Trophoblast cell (in vitro differentiated cells and primary cell): ENCODE data around the gene TFF2.

Source experiments
- DNase-seq, 2 donors: peaks; one replicate each; pipeline ENCODE4 v3.0.0-alpha.2; 2016
- H2AFZ ChIP-seq: 2 replicates; pipeline ENCODE4 v1.6.1; 2013; ENCODE audit warnings: low read length, moderate library complexity, mild to moderate bottlenecking; ENCODE audit not compliant: insufficient read depth, poor library complexity
- H2AK5ac ChIP-seq: 2 replicates; pipeline ENCODE4 v1.6.1; 2013; ENCODE audit warnings: mild to moderate bottlenecking, low read length
- H2BK120ac ChIP-seq: 2 replicates; pipeline ENCODE4 v1.6.1; 2013; ENCODE audit warnings: low read length, mild to moderate bottlenecking, moderate library complexity; ENCODE audit not compliant: insufficient read depth, poor library complexity
- H2BK12ac ChIP-seq: 2 replicates; pipeline ENCODE4 v1.6.1; 2013; ENCODE audit warnings: mild to moderate bottlenecking, low read length, moderate library complexity
- H2BK5ac ChIP-seq: 2 replicates; pipeline ENCODE4 v1.6.1; 2013; ENCODE audit warnings: low read length, low read depth, moderate library complexity, mild to moderate bottlenecking; ENCODE audit not compliant: poor library complexity
- H3K14ac ChIP-seq: 2 replicates; pipeline ENCODE4 v1.6.1; 2013; ENCODE audit warnings: mild to moderate bottlenecking, low read length
- H3K18ac ChIP-seq: 2 replicates; pipeline ENCODE4 v1.6.1; 2013; ENCODE audit warnings: mild to moderate bottlenecking, low read length
- H3K23ac ChIP-seq: 2 replicates; pipeline ENCODE4 v1.6.1; 2013; ENCODE audit warnings: low read length
- H3K27ac ChIP-seq: 2 replicates; pipeline ENCODE4 v1.5.1; 2013; ENCODE audit warnings: low read depth, mild to moderate bottlenecking, inconsistent platforms, low read length, moderate library complexity
- H3K27me3 ChIP-seq: 2 replicates; pipeline ENCODE4 v1.6.1; 2013; ENCODE audit warnings: inconsistent platforms, mild to moderate bottlenecking, low read length, moderate library complexity; ENCODE audit not compliant: insufficient read depth
- H3K36me3 ChIP-seq, 2 experiments: 1 replicate in 1 of 2; 2 replicates in 1 of 2; pipeline ENCODE4 v1.6.1; 2013; ENCODE audit warnings: low read length in 2 of 2, mild to moderate bottlenecking in 2 of 2, moderate library complexity in 1 of 2; ENCODE audit not compliant: insufficient read depth in 2 of 2, control insufficient read depth in 1 of 2
- H3K4ac ChIP-seq: 2 replicates; pipeline ENCODE4 v1.6.1; 2013; ENCODE audit warnings: low read depth, mild to moderate bottlenecking, low read length, moderate library complexity
- H3K4me1 ChIP-seq, 2 experiments: 1 replicate in 1 of 2; 2 replicates in 1 of 2; pipeline ENCODE4 v1.6.1; 2013; ENCODE audit warnings: low read length in 2 of 2, mild to moderate bottlenecking in 2 of 2, moderate library complexity in 1 of 2; ENCODE audit not compliant: insufficient read depth in 2 of 2, control insufficient read depth in 1 of 2
- H3K4me2 ChIP-seq: 2 replicates; pipeline ENCODE4 v1.6.1; 2013; ENCODE audit warnings: inconsistent platforms, mild to moderate bottlenecking, low read length, moderate library complexity
- H3K4me3 ChIP-seq: 2 replicates; pipeline ENCODE4 v1.5.1; 2013; ENCODE audit warnings: mild to moderate bottlenecking, low read depth, low read length, inconsistent platforms
- H3K79me1 ChIP-seq: one replicate; pipeline ENCODE4 v1.6.1; 2013; ENCODE audit warnings: low read length
- H3K79me2 ChIP-seq: 2 replicates; pipeline ENCODE4 v1.6.1; 2013; ENCODE audit warnings: low read length, mild to moderate bottlenecking; ENCODE audit not compliant: control insufficient read depth, insufficient read depth, poor library complexity
- H3K9ac ChIP-seq: 2 replicates; pipeline ENCODE4 v1.6.1; 2013; ENCODE audit warnings: mild to moderate bottlenecking, low read length
- H3K9me3 ChIP-seq: 2 replicates; pipeline ENCODE4 v1.6.1; 2013; ENCODE audit warnings: low read depth, mild to moderate bottlenecking, control low read depth, inconsistent platforms, low read length; ENCODE audit not compliant: insufficient read depth
- H4K12ac ChIP-seq: 2 replicates; pipeline ENCODE4 v1.6.1; 2013; ENCODE audit warnings: low read depth, mild to moderate bottlenecking, low read length, moderate library complexity
- H4K8ac ChIP-seq: 2 replicates; pipeline ENCODE4 v1.6.1; 2013; ENCODE audit warnings: low read depth, mild to moderate bottlenecking, low read length, moderate library complexity
- H4K91ac ChIP-seq: one replicate; pipeline ENCODE4 v1.6.1; 2013; ENCODE audit warnings: low read depth, mild to moderate bottlenecking, low read length, moderate library complexity
- whole genome bisulfite sequencing: extraction: QIAGEN DNeasy Blood & Tissue Kit; methylation state at CpG from one replicate; pipeline ENCODE4 v1.1.7; 2013; ENCODE audit warnings: missing lambda C conversion rate; ENCODE audit not compliant: insufficient read length, insufficient coverage; ENCODE audit errors: extremely low coverage; 5-methylcytosine and 5-hydroxymethylcytosine counted together

The TFF2 gene

GRCh38 chr21:42373908-42374455 lies 23.2 kb upstream of the TFF2 start:
- H4K91ac ChIP-seq, result no peak overlapping the region
- H3K4me3 ChIP-seq, result no peak overlapping the region

GRCh38 chr21:42373196-42373907 lies 22.6 kb upstream of the TFF2 start:
- Histone ChIP-seq H2AK5ac (no peak overlapping the region), H3K27ac (no peak overlapping the region), H3K27me3 (no peaks in the 10 kb centered on the region), H4K91ac (no peak overlapping the region), H3K79me2 (no peaks in the 10 kb centered on the region), H3K4ac (no peak overlapping the region), H3K18ac (no peak overlapping the region), H3K14ac (no peak overlapping the region), H2AFZ (no peak overlapping the region), H4K8ac (no peak overlapping the region), H2BK120ac (no peak overlapping the region), H2BK12ac (no peak overlapping the region), H3K9me3 (peaks cover 2% of the 10 kb centered on the region), H4K12ac (no peak overlapping the region), H2BK5ac (no peak overlapping the region), H3K4me2 (no peak overlapping the region), H3K36me3 (no peaks in the 10 kb centered on the region), H3K79me1 (no peaks in the 10 kb centered on the region), H3K23ac (no peak overlapping the region), H3K4me1 (peaks cover 0 to 2% of the 10 kb centered on the region in 2 experiments), H3K9ac (no peak overlapping the region), H3K4me3 (no peak overlapping the region)
- DNase-seq, result no peak
- no CpG with 5 or more reads among the region's 25 CpGs for WGBS

More at GRCh38 chr21:42373908-42374455, 23.2 kb upstream of the TFF2 start:
- no peak overlapping the region for H3K18ac ChIP-seq
- no peaks in the 10 kb centered on the region for H3K36me3 ChIP-seq
- H4K8ac ChIP-seq, result no peak overlapping the region
- no peak overlapping the region for H3K23ac ChIP-seq
- H2BK120ac ChIP-seq, result no peak overlapping the region
- H2BK12ac ChIP-seq, result no peak overlapping the region
- H2BK5ac ChIP-seq, result no peak overlapping the region
- H3K4me1 ChIP-seq, result peaks cover 0 to 2% of the 10 kb centered on the region in 2 experiments
- H3K9ac ChIP-seq, result no peak overlapping the region
- no peak overlapping the region for H3K27ac ChIP-seq
- H4K12ac ChIP-seq, result no peak overlapping the region
- H2AFZ ChIP-seq, result no peak overlapping the region
- no peak overlapping the region for H3K14ac ChIP-seq
- DNase-seq, result no peak
- H3K4ac ChIP-seq, result no peak overlapping the region
- H3K79me2 ChIP-seq, result no peaks in the 10 kb centered on the region
- no peak overlapping the region for H3K4me2 ChIP-seq
- H3K79me1 ChIP-seq, result no peaks in the 10 kb centered on the region
- H3K9me3 ChIP-seq, result peaks cover 2% of the 10 kb centered on the region
- WGBS, result no CpG with 5 or more reads among the region's 16 CpGs
- no peaks in the 10 kb centered on the region for H3K27me3 ChIP-seq
- no peak overlapping the region for H2AK5ac ChIP-seq

- H3K9ac ChIP-seq, result no peak overlapping the region
- no peak overlapping the region for H3K4me3 ChIP-seq
- no peaks in the 10 kb centered on the region for H3K79me2 ChIP-seq
- H2AK5ac ChIP-seq, result no peak overlapping the region
- H3K4ac ChIP-seq, result no peak overlapping the region
- no peak overlapping the region for H3K14ac ChIP-seq
- no peak overlapping the region for H3K4me2 ChIP-seq
- H3K27me3 ChIP-seq, result no peaks in the 10 kb centered on the region
- H3K27ac ChIP-seq, result no peak overlapping the region
- H3K18ac ChIP-seq, result no peak overlapping the region
- no peak overlapping the region for H2AFZ ChIP-seq
- no peak overlapping the region for H2BK120ac ChIP-seq
- no peak overlapping the region for H2BK12ac ChIP-seq
- no peaks in the 10 kb centered on the region for H3K36me3 ChIP-seq
- no peaks in the 10 kb centered on the region for H3K79me1 ChIP-seq
- H2BK5ac ChIP-seq, result no peak overlapping the region
- no peak for DNase-seq
- H4K91ac ChIP-seq, result no peak overlapping the region
- no peak overlapping the region for H3K23ac ChIP-seq
- no peak overlapping the region for H4K8ac ChIP-seq
- H3K4me1 ChIP-seq, result peaks cover 0 to 2% of the 10 kb centered on the region in 2 experiments
- WGBS, result no CpG with 5 or more reads among the region's 18 CpGs
- H3K9me3 ChIP-seq, result peaks cover 2% of the 10 kb centered on the region
- H4K12ac ChIP-seq, result no peak overlapping the region
Measured at GRCh38 chr21:42370894-42371654, 20.3 kb upstream of the TFF2 start.

- Histone ChIP-seq H2BK120ac (no peak overlapping the region), H3K9ac (no peak overlapping the region), H3K27me3 (no peaks in the 10 kb centered on the region), H2AK5ac (no peak overlapping the region), H2AFZ (no peak overlapping the region), H3K36me3 (no peaks in the 10 kb centered on the region), H3K79me2 (no peaks in the 10 kb centered on the region), H4K8ac (no peak overlapping the region), H3K9me3 (peaks cover 2% of the 10 kb centered on the region), H3K79me1 (no peaks in the 10 kb centered on the region), H2BK12ac (no peak overlapping the region), H4K12ac (no peak overlapping the region), H3K4me1 (peaks cover 0 to 2% of the 10 kb centered on the region in 2 experiments), H3K27ac (no peak overlapping the region), H3K4me3 (no peak overlapping the region), H3K18ac (no peak overlapping the region), H2BK5ac (no peak overlapping the region), H3K4me2 (no peak overlapping the region), H3K4ac (no peak overlapping the region), H3K14ac (no peak overlapping the region), H3K23ac (no peak overlapping the region), H4K91ac (no peak overlapping the region)
- no peak for DNase-seq
- WGBS, result no CpG with 5 or more reads among the region's 16 CpGs
Measured at GRCh38 chr21:42369821-42370220, 19.0 kb upstream of the TFF2 start.
